Gastroesophageal sphincter (tissue), 4 donors: Measurements from ENCODE around the gene PLGRKT. TPM values are rescaled to one million over a fixed set of nuclear protein-coding genes. Genes with fewer than 3 reads are reported as not detected.
"Not testable (repeated sequence)": the region's sequence is repeated elsewhere in the genome, so short reads cannot be mapped to it uniquely, and the experiment has no call there.

ENCODE experiments used
- ATAC-seq: fragments of 150-250 bp; one replicate; pipeline ENCODE4 v1.9.1; 2016; ENCODE audit warnings: mild to moderate bottlenecking, moderate library complexity
- H3K27ac ChIP-seq, 4 donors: fragments of 200-600 bp; sonication (generic) in 3 of 4; 1 replicate in 3 of 4; 2 replicates in 1 of 4; pipeline ENCODE4 v1.5.1; 2016 to 2019
- H3K27me3 ChIP-seq: fragments of 200-600 bp; sonication (generic); one replicate; pipeline ENCODE4 v1.5.1; 2019
- H3K36me3 ChIP-seq, 2 donors: fragments of 200-600 bp; sonication (generic); one replicate each; pipeline ENCODE4 v1.5.1; 2019; ENCODE audit warnings: control low read depth in 1 of 2
- H3K4me1 ChIP-seq, 3 donors: fragments of 200-600 bp; sonication (generic); 1 replicate in 2 of 3; 2 replicates in 1 of 3; pipeline ENCODE4 v1.5.1; 2016 to 2019; ENCODE audit warnings: control low read depth in 2 of 3
- H3K4me3 ChIP-seq, 2 donors: fragments of 200-600 bp; sonication (generic); one replicate each; pipeline ENCODE4 v1.5.1; 2019; ENCODE audit warnings: mild to moderate bottlenecking in 1 of 2, moderate library complexity in 1 of 2
- H3K9me3 ChIP-seq, 3 donors: fragments of 200-600 bp; sonication (generic); one replicate each; pipeline ENCODE4 v1.5.1; 2017 to 2019; ENCODE audit warnings: control low read depth in 2 of 3
- EP300 ChIP-seq: sonication (generic); formaldehyde crosslinking; IDR thresholded peaks from one replicate; pipeline ENCODE4 v1.6.1; 2017; ENCODE audit warnings: antibody characterized with exemption, mild to moderate bottlenecking
- POLR2A ChIP-seq, 2 donors: fragments of 450-650 bp; IDR thresholded peaks; one replicate each; pipeline ENCODE4 v1.6.1; 2017; ENCODE audit warnings: antibody characterized with exemption in 2 of 2, mild to moderate bottlenecking in 2 of 2, moderate library complexity in 1 of 2
- POLR2AphosphoS5 ChIP-seq: sonication (generic); formaldehyde crosslinking; IDR thresholded peaks from one replicate; pipeline ENCODE4 v1.6.1; 2017; ENCODE audit warnings: antibody characterized with exemption
- WGBS, 2 donors: methylation state at CpG; one replicate each; pipeline ENCODE4 v1.1.5; 2018; ENCODE audit warnings: low coverage in 1 of 2; 5-methylcytosine and 5-hydroxymethylcytosine counted together
- total RNA-seq, 4 donors: library from RNA; depleted of rRNA; stranded (reverse); fragments of >200 nt; gene quantifications; one replicate each; pipeline ENCODE4 v1.1.0, GENCODE V29; 2016
- TF ChIP-seq, protein P1 (sequence below), 4 experiments: fragments of 200-600 bp in 2 of 4; fragments of 450-650 bp in 2 of 4; sonication (generic) in 1 of 4; IDR thresholded peaks; one replicate each; pipeline ENCODE4 v1.5.1; 2017 to 2019; ENCODE audit warnings: antibody characterized with exemption in 4 of 4, mild to moderate bottlenecking in 2 of 4, moderate library complexity in 2 of 4

PLGRKT gene
- total RNA-seq, 4 donors from 2014 or later = 8.8 to 22.6 (median 13.3) TPM

DNA sequence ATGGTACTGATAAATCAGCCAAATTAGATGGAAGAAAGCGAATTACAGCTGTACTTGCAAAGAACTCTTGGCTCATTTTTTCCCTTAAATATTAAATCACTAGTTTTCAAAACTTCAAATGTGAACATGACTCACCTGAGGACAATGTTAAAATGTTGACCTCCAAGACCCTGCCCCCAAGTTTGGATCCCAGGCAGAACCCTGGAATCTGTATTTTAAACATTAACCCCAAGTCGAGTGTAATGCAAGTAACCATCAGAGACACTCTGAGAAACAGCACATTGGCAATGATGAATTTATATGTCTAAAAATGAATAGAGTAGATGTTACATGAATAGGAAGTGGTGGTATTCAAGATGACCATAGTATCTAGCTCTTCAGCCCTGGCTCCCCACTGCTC lies 10.3 kb upstream of the PLGRKT start:
- H3K4me1 ChIP-seq = peaks cover 0 to 26% (median 6%) of the 10 kb centered on the region in 3 donors
- WGBS, 2 donors = 73 to 79% methylated on average over 2 of the region's 2 CpGs
- H3K27me3 ChIP-seq = no peaks in the 10 kb centered on the region
- TF ChIP-seq, protein P1, sequence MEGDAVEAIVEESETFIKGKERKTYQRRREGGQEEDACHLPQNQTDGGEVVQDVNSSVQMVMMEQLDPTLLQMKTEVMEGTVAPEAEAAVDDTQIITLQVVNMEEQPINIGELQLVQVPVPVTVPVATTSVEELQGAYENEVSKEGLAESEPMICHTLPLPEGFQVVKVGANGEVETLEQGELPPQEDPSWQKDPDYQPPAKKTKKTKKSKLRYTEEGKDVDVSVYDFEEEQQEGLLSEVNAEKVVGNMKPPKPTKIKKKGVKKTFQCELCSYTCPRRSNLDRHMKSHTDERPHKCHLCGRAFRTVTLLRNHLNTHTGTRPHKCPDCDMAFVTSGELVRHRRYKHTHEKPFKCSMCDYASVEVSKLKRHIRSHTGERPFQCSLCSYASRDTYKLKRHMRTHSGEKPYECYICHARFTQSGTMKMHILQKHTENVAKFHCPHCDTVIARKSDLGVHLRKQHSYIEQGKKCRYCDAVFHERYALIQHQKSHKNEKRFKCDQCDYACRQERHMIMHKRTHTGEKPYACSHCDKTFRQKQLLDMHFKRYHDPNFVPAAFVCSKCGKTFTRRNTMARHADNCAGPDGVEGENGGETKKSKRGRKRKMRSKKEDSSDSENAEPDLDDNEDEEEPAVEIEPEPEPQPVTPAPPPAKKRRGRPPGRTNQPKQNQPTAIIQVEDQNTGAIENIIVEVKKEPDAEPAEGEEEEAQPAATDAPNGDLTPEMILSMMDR (IDR thresholded peaks at IDR 0.05) = no peak
- TF ChIP-seq POLR2A (IDR thresholded peaks at IDR 0.05) (no peak), POLR2AphosphoS5 (no peak), EP300 (no peak)
- H3K4me3 ChIP-seq = no peak overlapping the region
- no peak for ATAC-seq
- H3K27ac ChIP-seq = no peak overlapping the region
- no peaks in the 10 kb centered on the region for H3K9me3 ChIP-seq
- no peaks in the 10 kb centered on the region for H3K36me3 ChIP-seq

DNA sequence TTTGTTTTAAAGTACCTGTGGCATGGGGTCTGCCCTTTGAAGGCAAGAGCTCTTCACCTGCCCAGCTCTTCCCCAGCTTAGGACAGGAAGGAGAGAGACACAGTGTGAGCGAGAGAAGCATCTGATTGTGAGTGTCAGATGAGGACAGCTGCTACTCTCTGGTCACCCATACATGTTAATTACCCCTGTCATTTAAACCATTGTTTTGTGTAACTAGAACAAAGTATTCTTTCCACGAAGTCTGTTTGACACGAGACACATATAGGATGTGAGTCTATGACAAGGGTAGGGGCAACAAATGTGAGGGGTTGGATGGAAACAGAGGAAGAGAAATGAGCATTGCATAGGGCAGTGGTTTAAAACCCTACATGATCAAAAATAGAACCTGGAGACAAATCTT lies 9.6 kb upstream of the PLGRKT start:
- H3K4me3 ChIP-seq = no peak overlapping the region
- WGBS, 2 donors = 91 to 100% methylated on average over 1 to 3 of the region's 3 CpGs
- H3K4me1 ChIP-seq = peaks cover 0 to 26% (median 6%) of the 10 kb centered on the region in 3 donors
- no peaks in the 10 kb centered on the region for H3K36me3 ChIP-seq
- H3K9me3 ChIP-seq = no peaks in the 10 kb centered on the region
- H3K27ac ChIP-seq = no peak overlapping the region
- no peaks in the 10 kb centered on the region for H3K27me3 ChIP-seq
- no peak for ATAC-seq
- TF ChIP-seq, protein P1 (IDR thresholded peaks at IDR 0.05) = no peak
- TF ChIP-seq POLR2A (IDR thresholded peaks at IDR 0.05) = no peak
- TF ChIP-seq EP300 = no peak
- no peak for TF ChIP-seq POLR2AphosphoS5

DNA sequence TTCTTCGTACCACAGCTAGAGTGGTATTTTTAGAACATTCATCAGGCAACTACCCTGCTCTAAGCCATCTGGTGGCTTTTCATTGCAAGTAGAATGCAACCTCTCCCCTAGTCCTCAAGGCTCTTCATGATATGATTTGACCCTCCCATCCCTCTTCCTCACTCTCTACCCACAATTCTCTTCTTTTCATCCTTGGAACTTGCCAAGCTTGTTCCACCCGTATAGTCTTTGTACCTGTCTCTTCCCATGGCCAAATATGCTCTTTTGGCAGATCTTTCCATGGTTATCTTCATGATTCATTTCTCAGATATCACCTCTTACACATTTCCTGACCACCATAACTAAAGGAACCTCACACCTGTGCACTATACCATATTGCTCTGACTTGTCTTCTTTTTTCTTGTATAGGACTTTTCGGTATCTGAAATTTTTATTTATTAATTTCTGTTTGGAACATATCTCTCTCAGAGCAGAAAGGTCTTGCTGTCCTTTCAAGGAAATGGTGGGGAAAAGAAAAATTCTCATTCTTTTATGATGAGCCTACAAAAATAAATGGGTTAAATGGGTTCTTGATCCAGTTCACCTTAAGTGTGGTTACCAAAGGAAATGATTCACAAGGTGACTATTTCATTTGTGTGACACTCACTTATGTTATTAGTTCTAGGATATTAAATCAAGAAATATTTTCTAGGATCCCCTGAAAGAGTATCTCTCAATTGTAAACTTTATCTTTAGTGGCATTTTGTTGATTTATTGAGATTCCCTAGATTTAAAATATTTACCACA lies 8.9 kb upstream of the PLGRKT start:
- Histone ChIP-seq H3K27ac (no peak overlapping the region), H3K9me3 (no peaks in the 10 kb centered on the region), H3K27me3 (no peaks in the 10 kb centered on the region), H3K4me3 (no peak overlapping the region), H3K4me1 (peaks cover 0 to 24% (median 6%) of the 10 kb centered on the region in 3 donors), H3K36me3 (no peaks in the 10 kb centered on the region)
- TF ChIP-seq, protein P1 (IDR thresholded peaks at IDR 0.05) = no peak
- TF ChIP-seq POLR2AphosphoS5 (no peak), POLR2A (IDR thresholded peaks at IDR 0.05) (no peak)
- ATAC-seq = no peak
- 75 to 82% methylated on average over 3 of the region's 3 CpGs for WGBS, 2 donors

DNA sequence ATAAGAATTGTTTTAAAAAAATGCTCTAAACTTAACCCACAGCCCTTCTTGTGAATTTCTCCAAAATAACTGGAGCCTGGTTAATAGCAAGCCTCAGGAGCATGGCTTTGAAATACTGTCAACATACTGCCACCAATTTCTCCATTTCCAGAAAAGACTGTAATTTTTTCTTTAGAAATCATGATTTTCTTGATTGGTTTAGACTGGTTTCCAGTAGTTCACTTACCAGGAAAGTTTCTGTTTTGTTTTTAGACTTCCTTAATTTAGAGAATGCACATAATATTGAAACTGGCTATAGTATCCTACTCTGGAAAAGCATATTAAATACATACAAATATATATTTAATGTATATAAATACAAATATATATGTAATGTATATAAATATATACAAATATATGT lies 8.2 kb upstream of the PLGRKT start:
- no peaks in the 10 kb centered on the region for H3K9me3 ChIP-seq
- H3K36me3 ChIP-seq = no peaks in the 10 kb centered on the region
- H3K27ac ChIP-seq = no peak overlapping the region
- peaks cover 0 to 16% (median 1%) of the 10 kb centered on the region in 3 donors for H3K4me1 ChIP-seq
- no peak overlapping the region for H3K4me3 ChIP-seq
- no peaks in the 10 kb centered on the region for H3K27me3 ChIP-seq
- no peak for TF ChIP-seq POLR2AphosphoS5
- no peak for TF ChIP-seq POLR2A (IDR thresholded peaks at IDR 0.05)
- TF ChIP-seq, protein P1 (IDR thresholded peaks at IDR 0.05) = no peak
- TF ChIP-seq EP300 = no peak
- no peak for ATAC-seq

DNA sequence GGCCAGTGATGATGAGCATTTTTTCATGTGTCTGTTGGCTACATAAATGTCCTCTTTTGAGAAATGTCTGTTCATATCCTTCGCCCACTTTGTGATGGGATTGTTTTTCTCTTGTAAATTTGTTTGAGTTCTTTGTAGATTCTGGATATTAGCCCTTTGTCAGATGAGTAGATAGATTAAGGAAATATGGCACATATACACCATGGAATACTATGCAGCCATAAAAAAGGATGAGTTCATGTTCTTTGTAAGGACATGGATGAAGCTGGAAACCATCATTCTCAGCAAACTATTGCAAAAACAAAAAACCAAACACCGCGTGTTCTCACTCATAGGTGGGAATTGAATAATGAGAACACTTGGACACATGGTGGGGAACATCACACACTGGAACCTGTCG lies 7.4 kb upstream of the PLGRKT start:
- not testable (repeated sequence) for H3K9me3 ChIP-seq, H3K27me3 ChIP-seq, H3K36me3 ChIP-seq, H3K27ac ChIP-seq, H3K4me3 ChIP-seq, ATAC-seq
- 80 to 83% methylated on average over 2 to 4 of the region's 4 CpGs for WGBS, 2 donors
- H3K4me1 ChIP-seq = peaks cover 0 to 12% (median 0%) of the 10 kb centered on the region in 3 donors
